ACC112 (cell line): ENCODE measurements around the gene BIRC7.

ENCODE experiments used
- H2AFZ ChIP-seq: fragments of 200-600 bp; sonication (generic); one replicate; pipeline ENCODE4 v1.6.0; 2017; ENCODE audit warnings: antibody characterized with exemption, low read length; ENCODE audit not compliant: unreplicated experiment
- H3K27ac ChIP-seq: fragments of 200-600 bp; sonication (generic); 2 replicates; pipeline ENCODE4 v1.5.1; 2014; ENCODE audit warnings: low read depth, mild to moderate bottlenecking, antibody characterized with exemption, low read length, moderate library complexity
- H3K27me3 ChIP-seq: fragments of 200-600 bp; sonication (generic); 2 replicates; pipeline ENCODE4 v1.6.1; 2014; ENCODE audit warnings: mild to moderate bottlenecking, antibody characterized with exemption, low read length, moderate library complexity, mixed read lengths; ENCODE audit not compliant: insufficient read depth
- H3K36me3 ChIP-seq: fragments of 200-600 bp; sonication (generic); 2 replicates; pipeline ENCODE4 v1.6.1; 2016; ENCODE audit warnings: mild to moderate bottlenecking, antibody characterized with exemption, low read length, moderate library complexity, mixed read lengths; ENCODE audit not compliant: insufficient read depth
- H3K4me1 ChIP-seq: fragments of 200-600 bp; sonication (generic); one replicate; pipeline ENCODE4 v1.6.1; 2016; ENCODE audit warnings: low read length, mixed read lengths; ENCODE audit not compliant: insufficient read depth, unreplicated experiment, control insufficient read depth
- H3K4me3 ChIP-seq: fragments of 200-600 bp; sonication (generic); 2 replicates; pipeline ENCODE4 v1.5.1; 2014; ENCODE audit warnings: mild to moderate bottlenecking, low read depth, low read length
- H3K79me2 ChIP-seq: fragments of 200-600 bp; sonication (generic); one replicate; pipeline ENCODE4 v1.6.0; 2016; ENCODE audit warnings: low read length; ENCODE audit not compliant: control insufficient read depth, unreplicated experiment, insufficient read depth

The BIRC7 gene

DNA sequence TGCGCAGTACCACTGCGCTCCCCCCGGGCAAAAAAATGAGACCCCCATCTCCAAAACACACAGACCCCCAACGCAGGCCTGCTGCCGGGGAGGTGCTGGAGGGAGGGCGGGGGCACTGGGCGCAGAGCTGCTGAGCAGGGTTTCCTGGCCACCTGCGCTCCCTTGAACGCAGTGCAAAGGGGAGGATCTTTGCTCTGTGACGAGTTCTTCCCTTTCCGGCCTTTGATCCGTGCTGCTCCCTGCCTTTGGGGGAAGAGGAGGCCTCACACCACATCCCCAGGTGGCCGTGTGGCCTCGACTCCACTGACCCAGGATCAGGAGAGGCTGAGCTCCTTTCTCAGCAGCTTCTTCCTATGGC, 48.4 kb downstream of the BIRC7 start:
- H3K4me3 ChIP-seq: no peak overlapping the region
- H3K79me2 ChIP-seq: no peaks in the 10 kb centered on the region
- H3K36me3 ChIP-seq: 0 out of 2 replicates have a peak, but pooled peaks cover 3% of the 10 kb centered on the region
- no peak overlapping the region for H3K27ac ChIP-seq
- H2AFZ ChIP-seq: no peak overlapping the region
- H3K27me3 ChIP-seq: no peaks in the 10 kb centered on the region
- no peaks in the 10 kb centered on the region for H3K4me1 ChIP-seq

- no peaks in the 10 kb centered on the region for H3K4me1 ChIP-seq
- no peak overlapping the region for H3K27ac ChIP-seq
- 0 out of 2 replicates have a peak, but pooled peaks cover 3% of the 10 kb centered on the region for H3K36me3 ChIP-seq
- H3K79me2 ChIP-seq: no peaks in the 10 kb centered on the region
- no peak overlapping the region for H3K4me3 ChIP-seq
- no peak overlapping the region for H2AFZ ChIP-seq
- H3K27me3 ChIP-seq: no peaks in the 10 kb centered on the region
Measured at GRCh38 chr20:63284544-63284949, 48.8 kb downstream of the BIRC7 start.

DNA sequence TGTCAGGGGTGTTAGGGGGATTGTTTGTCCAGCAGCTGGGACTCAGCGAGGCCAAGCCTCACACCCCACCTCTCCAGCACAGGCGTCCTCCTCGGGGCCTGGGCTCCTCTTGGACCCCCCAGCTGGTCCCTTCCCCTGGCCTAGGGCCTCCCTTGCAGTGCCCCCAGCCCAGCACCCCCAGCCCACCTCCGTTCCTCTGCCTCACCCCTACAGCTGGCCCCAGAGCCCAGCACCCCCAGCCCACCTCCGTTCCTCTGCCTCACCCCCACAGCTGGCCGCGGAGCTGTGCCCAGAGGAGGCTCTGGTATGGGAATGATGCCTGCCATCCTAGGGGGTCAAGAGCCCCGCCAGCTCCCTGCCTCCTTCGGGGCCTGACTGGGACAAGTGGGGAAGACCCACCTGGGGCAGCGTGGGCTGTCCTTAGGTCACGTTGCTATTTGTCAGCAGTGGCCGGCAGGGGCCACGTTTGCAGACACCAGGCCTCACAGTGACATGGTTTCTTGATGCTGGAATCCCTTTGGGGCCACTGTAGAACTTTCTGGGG, 49.3 kb downstream of the BIRC7 start:
- H3K79me2 ChIP-seq: no peaks in the 10 kb centered on the region
- H2AFZ ChIP-seq: no peak overlapping the region
- H3K4me3 ChIP-seq: no peak overlapping the region
- 0 out of 2 replicates have a peak, but pooled peaks cover 3% of the 10 kb centered on the region for H3K36me3 ChIP-seq
- no peaks in the 10 kb centered on the region for H3K4me1 ChIP-seq
- no peak overlapping the region for H3K27ac ChIP-seq
- H3K27me3 ChIP-seq: no peaks in the 10 kb centered on the region

- Histone ChIP-seq H3K4me3 (no peak overlapping the region), H2AFZ (no peak overlapping the region), H3K36me3 (0 out of 2 replicates have a peak, but pooled peaks cover 3% of the 10 kb centered on the region), H3K27me3 (no peaks in the 10 kb centered on the region), H3K4me1 (no peaks in the 10 kb centered on the region), H3K27ac (no peak overlapping the region), H3K79me2 (no peaks in the 10 kb centered on the region)
Measured at GRCh38 chr20:63285636-63286615, 50.2 kb downstream of the BIRC7 start.

- 0 out of 2 replicates have a peak, but pooled peaks cover 3% of the 10 kb centered on the region for H3K36me3 ChIP-seq
- H3K4me1 ChIP-seq: no peaks in the 10 kb centered on the region
- H2AFZ ChIP-seq: no peak overlapping the region
- no peak overlapping the region for H3K27ac ChIP-seq
- H3K79me2 ChIP-seq: no peaks in the 10 kb centered on the region
- no peaks in the 10 kb centered on the region for H3K27me3 ChIP-seq
- H3K4me3 ChIP-seq: no peak overlapping the region
Measured at GRCh38 chr20:63286781-63287696, 51.3 kb downstream of the BIRC7 start.

- Histone ChIP-seq H3K27me3 (no peaks in the 10 kb centered on the region), H3K27ac (no peak overlapping the region), H3K79me2 (no peaks in the 10 kb centered on the region), H3K4me3 (no peak overlapping the region), H2AFZ (no peak overlapping the region), H3K4me1 (no peaks in the 10 kb centered on the region), H3K36me3 (0 out of 2 replicates have a peak, but pooled peaks cover 3% of the 10 kb centered on the region)
Measured at GRCh38 chr20:63287697-63288580, 52.2 kb downstream of the BIRC7 start.

- no peak overlapping the region for H3K4me3 ChIP-seq
- H3K4me1 ChIP-seq: no peaks in the 10 kb centered on the region
- H3K36me3 ChIP-seq: 0 out of 2 replicates have a peak, but pooled peaks cover 3% of the 10 kb centered on the region
- H3K27me3 ChIP-seq: no peaks in the 10 kb centered on the region
- H3K27ac ChIP-seq: no peak overlapping the region
- H2AFZ ChIP-seq: no peak overlapping the region
- H3K79me2 ChIP-seq: no peaks in the 10 kb centered on the region
Measured at GRCh38 chr20:63288581-63289251, 53.0 kb downstream of the BIRC7 start.

GRCh38 chr20:63289311-63290135, 53.8 kb downstream of the BIRC7 start:
- no peaks in the 10 kb centered on the region for H3K79me2 ChIP-seq
- H3K36me3 ChIP-seq: 0 out of 2 replicates have a peak, but pooled peaks cover 3% of the 10 kb centered on the region
- H2AFZ ChIP-seq: no peak overlapping the region
- no peaks in the 10 kb centered on the region for H3K4me1 ChIP-seq
- H3K27ac ChIP-seq: no peak overlapping the region
- H3K4me3 ChIP-seq: no peak overlapping the region
- H3K27me3 ChIP-seq: peaks cover 2% of the 10 kb centered on the region; the same call in 1 of the 2 replicates
